ENCODE results near the gene WNT9A.

Gene WNT9A

DNA sequence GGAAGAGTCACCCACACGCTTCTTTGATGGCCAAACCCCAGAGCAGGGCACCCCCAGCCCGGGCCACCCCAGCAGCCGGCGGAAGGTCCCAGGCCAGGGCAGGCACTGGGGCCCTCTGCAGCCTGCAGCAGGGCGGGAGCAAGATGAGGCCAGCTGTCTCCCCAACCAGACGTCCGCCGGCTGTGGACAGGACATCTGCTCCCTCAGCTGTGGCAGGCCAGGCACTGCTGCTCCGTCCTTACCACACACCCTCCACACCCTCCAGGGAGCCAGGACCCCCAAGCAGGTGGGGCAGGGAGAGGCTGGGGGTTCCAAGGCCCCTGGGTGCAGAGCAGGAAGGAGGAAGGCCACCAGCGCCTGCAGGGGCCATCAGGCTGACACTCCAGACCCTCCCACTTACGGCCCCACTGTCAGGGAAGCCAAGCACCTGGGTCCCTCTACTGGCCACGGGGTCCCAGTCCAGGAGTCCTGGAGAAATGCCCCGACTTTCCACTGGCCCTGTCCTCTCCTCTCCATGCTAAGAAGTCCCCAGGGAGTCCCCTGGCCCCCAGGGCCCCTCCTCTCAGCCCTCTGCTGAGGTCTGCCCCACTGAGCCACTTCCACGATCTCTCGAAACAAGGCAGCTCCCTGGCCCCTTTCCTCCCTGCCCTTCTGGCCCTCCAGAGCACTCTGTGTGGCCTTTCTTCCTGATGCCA is 5.6 kb downstream of the WNT9A start:
- no peak for DNase-seq

DNA sequence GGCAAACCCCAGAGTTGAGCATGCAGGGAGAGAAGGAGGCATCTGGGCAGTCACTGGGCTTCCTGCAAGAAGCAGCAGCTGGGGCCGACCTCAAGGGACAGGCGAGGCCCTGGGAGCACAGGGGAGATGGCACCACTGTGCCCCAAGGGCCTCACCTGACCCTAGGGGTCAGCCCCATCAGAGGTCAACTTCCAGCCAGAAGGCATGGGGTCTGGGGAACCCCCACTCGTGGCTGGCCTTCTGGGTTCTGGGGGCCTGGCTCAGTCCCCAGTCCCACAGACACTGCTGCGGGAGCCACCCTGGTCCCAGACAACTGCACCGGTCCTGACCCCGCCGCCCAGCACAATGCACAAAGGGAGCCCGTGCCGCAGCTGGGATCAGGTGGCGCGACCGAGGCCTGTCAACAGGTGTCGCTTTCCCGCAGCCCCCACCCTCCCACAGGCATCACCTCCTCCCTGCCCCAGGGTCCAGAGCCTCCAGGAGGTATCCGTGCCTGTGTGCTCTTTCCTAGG is 6.2 kb downstream of the WNT9A start:
- no peak for DNase-seq

DNA sequence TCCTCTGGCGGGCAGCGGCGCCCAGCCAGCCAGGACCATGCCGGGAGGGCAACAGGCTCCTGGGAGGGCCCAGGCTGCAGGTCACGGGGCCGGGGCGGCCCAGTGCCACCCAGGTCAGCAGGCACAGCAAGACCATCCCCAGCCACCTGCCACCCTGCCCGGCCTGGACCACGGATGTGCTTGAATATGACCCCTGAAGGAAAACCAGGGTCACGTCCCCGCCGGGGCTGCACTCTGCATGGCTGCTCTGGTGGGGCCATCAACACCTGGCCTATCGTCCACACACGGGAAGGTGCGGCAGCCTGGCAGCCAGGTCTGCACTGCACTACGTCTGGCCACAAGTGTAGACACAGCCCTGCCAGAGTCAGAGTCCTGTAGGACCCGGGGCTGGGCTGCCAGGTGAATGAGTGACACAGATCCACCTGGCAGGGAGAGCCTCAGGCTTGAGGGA is 6.9 kb downstream of the WNT9A start:
- DNase-seq, result no peak

DNA sequence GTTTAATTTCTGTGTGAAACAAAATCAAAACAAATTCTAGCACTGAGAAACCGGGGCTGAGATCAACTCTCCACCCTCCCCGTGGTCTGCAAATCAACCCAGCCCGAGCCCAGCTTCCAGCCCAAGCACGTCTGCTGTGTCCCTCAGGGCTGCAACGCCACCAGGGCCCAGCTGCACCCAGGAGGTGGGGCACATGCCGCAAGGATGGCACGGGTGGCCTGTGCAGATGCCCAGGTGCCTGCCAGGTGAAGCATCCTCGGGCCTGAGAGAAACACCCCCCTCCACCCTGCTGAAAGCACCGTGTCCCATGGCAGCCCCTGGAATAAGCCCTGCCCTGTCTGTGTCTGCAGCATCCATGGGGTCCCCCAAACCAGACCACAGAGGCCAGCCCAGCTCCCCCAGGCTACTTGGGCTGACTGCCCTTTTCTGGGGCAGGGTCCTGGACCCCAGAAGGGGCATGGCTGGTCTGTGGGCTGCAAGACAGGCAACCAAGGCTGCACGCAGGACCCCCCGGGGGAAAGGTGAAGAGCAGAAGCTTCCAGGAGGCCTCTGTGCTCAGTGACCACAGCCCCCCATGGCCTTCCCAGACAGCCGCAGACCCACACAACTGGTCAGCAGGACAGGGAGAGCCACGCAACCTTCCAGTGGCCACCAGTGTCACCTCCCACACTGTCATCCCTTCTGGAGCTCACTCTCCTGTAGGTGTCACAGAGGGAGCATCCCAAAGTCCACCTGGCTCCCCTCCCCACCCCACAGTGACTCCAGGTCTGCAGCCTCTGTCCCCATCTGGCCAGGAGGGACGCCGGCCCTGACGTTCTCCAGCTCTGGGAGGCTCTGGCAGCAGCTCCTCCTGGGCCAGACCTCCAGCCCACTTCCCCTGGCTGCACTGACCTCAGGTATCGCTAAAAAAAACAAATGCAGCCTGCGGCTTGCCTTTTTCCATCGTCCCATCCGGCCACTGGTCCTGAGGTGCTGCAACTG is 7.7 kb downstream of the WNT9A start:
- DNase-seq, result no peak

DNA sequence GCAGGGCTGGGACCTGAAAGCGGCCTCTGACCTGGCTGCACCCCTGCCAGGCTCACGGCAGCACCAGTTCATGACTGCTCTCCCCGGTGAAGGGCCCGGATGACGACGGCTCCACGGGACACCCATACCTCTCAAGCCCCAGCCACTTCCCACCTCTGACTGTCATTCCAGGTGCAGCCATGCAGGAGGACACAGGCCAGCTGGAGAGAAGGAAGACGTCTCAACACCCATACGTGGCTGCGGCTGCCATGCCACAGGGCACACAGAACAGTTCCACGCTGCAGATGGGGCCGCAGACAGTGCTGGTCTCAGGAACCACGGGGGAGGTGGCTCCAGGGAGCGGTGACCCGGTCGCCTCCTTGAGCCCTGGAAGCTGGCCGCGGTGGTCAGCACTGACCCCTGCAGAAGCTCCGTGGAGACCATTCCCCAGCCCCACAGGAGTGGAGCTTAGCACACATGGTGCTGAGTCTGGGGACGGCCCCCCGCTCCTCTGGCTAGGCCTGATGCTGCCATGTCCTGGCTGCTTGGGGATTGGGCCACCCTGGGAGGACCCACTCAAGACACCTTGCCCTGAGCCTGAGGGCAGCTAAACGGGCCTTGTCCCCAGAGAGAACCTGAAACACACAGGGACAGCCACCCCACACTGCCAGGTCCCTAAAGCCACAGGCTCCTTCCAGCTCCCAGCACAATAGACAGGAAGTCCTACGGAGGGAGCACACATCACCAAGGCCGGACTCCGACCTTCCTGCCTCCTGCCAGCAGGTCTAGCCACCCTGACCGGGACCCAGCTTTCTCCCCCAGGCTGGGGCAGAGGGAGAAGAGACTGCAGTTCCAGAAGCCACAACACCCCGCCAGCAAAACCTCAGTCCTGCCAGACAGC is 8.6 kb downstream of the WNT9A start:
- no peak for DNase-seq

DNA sequence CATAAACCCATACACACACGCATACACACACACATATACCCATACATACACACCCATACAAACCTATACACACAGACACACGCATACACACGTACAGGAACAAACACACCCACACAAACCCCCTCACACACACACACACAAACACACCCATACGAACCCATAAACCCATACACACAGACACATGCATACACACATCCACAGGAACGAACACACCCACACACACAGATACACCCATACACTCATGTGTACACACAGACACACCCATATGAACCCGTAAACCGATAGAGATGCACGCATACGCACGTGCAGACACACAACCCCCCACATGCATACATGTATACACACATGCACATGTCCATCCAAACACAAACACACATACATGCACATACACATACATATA is 9.5 kb downstream of the WNT9A start:
- no peak for DNase-seq

DNA sequence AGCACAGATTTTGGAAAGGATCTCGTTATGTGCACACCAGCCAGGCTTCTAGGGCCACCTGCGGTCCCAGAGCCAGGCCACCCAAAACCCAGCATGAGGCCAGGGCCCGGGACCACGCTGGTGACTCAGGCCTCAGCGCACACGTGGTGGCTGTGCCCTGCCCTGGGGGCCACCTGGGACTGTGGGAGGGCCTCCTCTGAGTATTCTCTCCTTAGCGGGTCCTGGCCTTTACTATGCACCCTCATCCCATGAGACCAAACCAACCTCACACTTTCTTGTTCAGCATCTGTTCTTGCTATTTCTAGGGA is 9.9 kb downstream of the WNT9A start:
- DNase-seq, result no peak

DNA sequence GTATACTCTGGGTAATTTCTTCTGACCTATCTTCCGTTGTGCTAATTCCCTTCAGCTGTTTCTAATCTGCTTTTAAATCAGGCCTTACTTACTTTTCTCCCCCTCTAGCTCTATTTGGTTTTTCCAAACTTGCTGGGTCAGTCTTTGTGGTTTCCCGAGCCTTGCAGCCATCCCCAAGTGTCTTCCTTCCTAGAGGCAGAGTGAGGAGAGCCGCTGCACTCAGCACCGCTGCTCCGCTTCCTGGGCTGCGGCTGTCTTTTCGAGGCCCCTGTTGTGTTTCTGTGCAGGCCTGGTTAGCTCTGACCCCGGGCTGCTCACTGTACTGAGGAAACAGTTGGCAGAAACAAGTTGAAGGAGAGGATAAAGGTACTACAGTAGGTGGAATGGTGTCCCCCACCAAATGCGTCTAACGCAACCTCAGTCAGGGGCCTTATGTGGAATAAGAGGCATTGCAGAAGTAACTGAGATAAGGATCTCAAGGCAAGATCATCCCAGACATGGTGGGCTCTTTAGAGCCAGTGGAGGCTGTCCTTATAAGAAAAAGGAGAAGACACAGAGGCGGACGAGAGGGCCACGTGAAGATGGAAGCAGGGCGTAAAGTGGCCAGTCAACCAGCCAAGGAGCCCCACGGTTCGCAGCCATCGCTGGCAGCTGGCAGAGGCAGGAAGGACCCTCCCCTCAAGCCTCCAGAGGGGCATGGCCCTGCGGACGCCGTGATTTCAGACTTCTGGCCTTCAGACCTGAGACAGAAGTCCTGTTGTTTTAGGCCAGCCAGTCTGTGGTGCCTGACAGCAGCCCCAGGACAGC is 10.5 kb downstream of the WNT9A start:
- no peak for DNase-seq

DNA sequence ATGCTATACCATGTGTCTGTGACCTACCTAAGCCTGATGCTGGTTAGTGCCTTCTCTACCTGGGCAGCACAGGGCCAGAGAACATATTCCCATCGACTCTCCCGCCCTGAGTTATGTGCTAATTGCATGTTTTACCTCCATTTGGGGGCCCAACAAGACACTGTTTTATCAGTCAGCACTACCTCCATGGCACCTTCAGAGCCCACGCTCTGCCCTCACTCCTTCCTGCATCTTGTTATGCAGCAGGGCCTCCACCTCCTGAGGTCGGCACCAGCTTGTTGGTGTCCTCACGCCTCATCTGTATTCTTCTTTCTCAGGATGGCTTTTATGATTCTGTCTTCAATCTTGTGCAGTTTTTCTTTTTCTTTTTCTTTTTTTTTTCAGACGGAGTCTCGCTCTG is 11.9 kb downstream of the WNT9A start:
- no peak for DNase-seq

DNA sequence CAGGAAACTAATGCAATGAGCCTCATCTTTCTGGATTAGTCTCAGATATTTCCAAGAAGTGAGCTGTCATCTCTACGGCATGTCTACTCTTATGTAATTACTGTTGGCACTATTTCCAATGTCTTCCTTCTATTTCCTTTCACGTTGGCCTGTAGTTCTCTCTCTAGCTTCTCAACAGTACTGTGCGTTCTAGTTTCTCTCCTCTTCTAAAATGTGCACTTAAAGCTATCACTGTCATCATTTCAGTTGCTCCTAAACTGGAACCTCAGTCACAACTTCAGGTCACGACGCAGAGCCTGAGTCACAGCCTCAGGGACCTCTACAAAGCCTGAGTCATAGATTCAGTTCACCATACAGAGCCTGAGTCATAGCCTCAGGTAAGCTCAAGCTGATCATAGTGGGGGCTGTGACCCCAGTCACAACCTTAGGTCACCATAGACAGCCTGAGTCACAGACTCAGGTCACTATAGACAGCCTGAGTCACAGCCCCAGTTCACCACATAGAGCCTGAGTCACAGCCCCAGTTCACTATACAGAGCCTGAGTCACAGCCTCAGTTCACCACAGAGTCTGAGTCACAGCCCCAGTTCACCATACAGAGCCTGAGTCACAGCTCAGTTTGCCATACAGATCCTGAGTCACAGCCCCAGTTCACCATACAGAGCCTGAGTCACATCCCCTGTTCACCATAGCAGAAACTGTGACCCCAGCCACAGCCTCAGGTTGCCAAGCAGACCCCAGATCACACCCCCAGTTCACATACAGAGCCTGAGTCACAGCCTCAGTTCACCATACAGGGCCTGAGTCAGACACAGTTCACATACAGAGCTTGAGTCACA is 13.0 kb downstream of the WNT9A start:
- DNase-seq, result no peak

DNA sequence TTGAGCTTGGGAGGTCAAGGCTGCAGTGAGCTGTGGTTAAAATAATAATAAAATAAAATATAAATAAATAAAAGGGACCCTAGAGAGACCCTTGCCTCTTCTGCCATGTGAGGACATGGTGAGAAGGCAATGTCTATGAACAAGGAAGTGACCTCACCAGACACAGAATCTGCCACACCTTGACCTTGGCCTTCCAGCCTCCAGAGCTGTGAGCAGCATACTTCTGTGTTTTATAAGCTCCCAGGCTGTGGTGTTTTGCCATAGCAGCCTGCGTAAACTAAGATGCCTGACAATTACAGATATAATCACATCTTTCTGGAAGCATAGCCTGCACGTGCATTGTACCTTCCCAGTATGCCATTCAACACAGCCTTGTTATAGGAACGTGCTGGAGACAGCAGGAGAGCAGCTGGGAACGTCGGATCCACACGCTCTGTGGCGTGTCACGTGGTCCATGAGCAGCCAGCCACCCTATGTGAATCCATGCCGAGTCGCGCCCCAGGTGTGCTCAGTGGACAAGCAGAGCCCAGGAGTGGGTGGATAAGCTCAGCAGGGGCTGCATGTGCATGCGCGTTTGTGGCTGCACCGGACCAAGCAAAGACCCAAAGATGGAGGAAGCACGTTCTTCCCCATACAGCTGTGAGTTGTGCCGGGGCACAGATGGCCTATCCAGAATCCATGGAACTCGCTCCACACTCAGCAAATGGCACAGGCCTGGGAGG is 17.8 kb downstream of the WNT9A start:
- no peak for DNase-seq

DNA sequence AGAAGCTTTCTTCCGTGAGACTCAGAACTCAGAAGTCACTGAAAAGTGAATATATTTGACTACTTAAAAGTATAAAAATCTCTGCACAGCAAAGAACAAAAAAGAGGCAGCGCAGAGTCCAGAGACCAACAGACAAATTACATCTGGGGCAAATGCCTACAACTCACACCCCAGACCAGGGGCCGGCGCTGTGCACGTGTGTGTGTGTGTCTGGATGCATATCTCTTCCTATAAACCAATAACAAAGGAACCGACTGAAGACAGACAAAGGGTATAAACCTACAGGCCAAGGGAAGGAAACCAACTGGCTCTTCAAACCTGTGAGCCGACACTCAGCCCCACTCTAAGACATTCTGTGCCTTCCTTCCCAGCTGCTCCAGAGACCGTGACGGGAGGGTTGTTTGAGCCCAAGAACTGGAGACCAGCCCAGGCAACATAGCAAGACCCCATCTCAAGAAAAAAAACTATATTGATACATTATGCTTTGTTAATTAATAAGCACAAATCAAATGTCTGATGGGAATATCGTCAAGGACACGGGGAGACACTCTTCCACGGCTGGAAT is 18.8 kb downstream of the WNT9A start:
- DNase-seq, result no peak

DNA sequence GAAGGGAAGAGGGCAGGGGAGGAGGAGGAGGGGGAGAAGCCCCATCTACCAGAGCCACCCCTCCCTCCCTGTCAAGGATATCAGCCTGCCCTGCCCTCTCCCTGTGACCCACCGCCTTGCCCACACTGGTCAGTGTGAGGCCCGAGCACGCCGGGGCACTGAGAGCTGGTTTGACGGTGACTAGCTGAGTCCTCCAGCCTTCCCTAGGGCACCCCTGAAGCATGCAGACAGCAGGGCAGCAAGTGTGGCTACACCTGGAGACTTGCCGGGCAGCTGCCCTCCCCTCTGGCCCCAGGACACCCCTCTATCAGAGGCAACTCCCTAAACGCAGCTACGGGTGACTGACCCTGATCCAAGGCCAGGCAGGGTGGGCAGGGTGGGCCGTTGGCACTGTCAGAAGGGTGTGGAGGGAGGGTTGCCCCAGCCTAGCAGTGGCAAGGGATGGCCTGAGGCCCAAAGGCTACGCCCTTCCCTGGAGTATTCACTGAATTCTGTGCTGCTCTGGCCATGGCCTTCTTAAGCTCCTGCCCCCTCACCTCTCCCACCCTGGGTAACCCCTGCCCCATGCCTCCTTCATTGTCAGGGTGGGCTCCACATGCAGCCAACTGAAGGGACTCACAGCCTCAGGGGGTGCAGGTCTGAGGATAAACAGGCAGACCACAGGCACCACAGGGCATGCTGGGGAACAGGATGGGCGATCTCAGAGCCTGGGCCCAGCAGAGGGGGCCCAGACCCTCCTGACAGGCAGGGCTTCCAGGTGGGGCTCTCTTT is 19.6 kb downstream of the WNT9A start:
- no peak for DNase-seq

DNA sequence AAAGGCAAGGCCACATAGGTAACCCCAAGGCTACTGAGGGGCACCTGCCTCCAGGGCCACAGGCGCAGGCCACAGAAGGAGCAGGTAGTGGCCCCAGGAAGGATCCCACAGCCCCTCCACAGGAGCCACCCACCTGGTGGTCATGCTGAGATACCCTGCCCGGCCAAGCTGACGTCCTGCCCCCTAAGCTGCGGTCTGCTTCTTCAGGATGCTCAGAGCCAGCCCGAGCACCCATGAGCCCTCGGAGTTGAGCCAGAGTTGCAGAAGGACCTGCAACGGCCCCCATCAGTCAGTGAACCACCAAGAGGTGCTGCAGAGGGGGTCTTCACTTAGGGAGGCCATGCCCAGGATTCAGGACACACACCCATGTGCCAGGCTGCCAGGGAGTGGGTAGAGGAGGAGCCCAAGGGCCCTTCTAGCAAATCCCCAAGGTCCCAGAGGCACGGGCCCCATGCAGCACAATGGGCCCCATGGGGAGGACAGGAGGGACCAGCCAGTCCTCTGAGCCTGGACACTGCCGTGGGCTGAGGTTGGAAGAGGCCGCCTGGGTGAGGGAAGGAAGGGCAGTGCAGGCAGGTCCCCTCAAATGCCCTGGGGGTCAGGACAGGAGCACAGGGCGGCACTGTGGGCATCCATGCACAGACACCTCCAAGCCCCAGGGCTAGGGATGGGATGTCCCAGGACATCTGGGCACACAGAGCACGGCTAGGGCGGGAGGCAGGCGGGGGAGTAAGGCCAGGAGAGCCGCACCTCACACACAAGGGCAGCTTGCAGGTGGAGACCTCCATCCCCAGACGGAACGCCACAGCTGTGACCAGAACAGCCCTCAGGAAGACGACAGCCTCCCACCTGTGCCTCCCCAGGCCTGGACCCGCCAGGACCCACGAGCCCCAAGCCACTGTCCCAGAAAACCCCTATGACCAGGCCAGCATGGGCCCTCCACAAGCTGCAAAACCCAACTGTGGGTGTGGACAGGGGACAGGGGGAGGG is 20.5 kb downstream of the WNT9A start:
- no peak for DNase-seq

DNA sequence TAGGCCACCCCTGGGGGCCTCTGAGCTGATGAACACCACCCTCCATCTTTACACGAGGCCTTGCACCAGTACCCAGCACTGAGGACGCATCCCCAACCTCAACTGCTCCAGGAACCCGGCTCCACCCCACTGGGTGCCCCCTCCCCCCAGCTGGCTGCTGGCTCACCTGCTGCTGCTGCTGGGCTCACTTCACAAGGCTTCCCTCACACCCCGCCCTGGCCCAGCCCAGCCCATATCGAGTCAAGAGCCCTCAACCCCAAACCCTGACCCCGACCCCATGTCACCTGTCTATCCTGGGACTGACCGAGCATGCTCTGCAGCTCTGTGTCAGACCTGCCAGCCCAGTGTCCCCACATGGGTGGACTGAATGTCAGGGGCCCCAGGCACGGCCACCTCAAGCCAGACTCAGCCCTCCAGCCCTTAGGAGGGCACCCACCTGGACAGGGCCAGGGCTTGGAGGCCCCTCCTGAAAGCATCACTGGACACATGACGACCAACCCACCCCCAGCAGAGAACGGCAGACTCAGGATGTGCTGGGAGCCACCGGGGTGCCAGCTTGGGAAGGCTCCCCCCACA is 21.4 kb downstream of the WNT9A start:
- no peak for DNase-seq

DNA sequence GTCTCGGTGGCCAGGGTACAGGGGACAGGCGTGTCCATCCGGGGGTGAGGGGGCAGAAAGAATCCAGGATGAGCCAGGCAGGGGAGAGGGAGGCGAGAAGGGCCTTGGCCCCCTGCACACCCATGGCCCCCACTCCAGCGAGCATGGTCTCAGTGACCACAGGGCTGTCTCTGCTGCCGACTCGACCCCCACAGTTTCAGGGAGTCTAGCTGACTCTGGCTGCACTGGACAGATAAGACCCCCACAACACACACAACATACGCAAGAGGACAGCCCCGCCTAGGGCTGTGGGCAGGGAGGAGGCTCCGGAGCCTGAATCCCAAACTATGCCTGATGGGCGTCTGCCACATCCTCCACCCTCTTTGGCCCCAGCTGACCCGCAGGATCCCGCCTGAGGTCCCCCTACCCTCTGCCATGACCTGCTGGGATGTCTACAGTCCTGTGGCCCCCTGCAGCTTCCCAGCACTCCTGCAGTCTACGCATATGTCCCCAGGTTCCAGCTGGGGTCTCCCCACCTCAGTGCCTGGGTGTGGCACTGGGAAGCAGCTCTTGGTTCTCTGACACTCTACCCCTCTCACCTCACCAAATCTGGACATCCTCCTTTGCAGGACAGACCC is 22.0 kb downstream of the WNT9A start:
- no peak for DNase-seq
